GM10266 (cell line): ENCODE data around the gene ADAMTS9.

Experiments
- DNase-seq: peaks from one replicate; pipeline ENCODE4 v3.0.0; 2012; ENCODE audit errors: extremely low spot score
- TF ChIP-seq, protein P1 (sequence below): IDR thresholded peaks from 2 replicates; pipeline ENCODE4 v1.5.1; 2012; ENCODE audit warnings: mild to moderate bottlenecking, low read depth; ENCODE audit not compliant: control insufficient read depth, insufficient read depth; ENCODE audit errors: missing control alignments

ADAMTS9 gene

DNA sequence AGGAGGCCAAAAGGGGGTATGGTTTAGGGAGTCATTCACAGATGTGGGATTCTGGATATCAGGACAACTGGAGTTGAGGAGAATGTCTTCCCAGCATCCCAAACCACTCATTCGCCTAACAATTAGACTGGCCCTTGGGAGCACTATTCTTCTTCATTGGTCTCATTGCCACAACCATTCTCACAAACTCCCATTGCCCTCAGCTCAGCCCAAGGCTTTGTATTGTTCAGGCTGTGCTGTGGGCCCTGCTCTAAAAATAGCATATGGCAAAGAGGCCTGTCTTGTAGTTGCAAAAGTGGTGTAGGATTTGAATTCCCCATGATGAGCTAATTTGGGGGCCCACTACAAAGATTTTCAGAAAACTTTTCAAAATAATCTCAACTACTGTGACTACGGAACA is 6.3 kb upstream of the ADAMTS9 start:
- no peak for DNase-seq
- TF ChIP-seq, protein P1, sequence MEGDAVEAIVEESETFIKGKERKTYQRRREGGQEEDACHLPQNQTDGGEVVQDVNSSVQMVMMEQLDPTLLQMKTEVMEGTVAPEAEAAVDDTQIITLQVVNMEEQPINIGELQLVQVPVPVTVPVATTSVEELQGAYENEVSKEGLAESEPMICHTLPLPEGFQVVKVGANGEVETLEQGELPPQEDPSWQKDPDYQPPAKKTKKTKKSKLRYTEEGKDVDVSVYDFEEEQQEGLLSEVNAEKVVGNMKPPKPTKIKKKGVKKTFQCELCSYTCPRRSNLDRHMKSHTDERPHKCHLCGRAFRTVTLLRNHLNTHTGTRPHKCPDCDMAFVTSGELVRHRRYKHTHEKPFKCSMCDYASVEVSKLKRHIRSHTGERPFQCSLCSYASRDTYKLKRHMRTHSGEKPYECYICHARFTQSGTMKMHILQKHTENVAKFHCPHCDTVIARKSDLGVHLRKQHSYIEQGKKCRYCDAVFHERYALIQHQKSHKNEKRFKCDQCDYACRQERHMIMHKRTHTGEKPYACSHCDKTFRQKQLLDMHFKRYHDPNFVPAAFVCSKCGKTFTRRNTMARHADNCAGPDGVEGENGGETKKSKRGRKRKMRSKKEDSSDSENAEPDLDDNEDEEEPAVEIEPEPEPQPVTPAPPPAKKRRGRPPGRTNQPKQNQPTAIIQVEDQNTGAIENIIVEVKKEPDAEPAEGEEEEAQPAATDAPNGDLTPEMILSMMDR, result no peak

GRCh38 chr3:64693031-64693430 is 5.2 kb upstream of the ADAMTS9 start:
- TF ChIP-seq, protein P1, result no peak
- DNase-seq, result no peak

DNA sequence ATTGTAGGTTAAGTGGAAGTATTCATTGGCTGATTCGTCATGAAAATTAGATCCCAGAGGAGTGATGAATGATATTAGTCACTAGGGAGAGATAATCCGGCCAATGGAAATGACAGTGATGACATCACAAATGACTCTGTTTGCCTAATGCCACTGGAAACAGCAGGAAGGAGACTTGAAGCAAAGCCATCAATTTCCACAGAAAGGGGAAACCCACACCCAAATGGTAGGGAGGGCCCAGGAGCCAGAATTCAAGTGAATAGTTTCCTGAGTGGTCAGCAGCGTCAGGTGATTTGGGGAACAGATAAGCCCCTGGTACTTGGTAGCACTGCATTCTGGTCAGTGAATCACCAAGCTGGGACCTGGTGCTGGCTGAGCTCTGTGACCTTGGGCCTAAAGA is 3.3 kb upstream of the ADAMTS9 start:
- TF ChIP-seq, protein P1, result no peak
- DNase-seq, result no peak

DNA sequence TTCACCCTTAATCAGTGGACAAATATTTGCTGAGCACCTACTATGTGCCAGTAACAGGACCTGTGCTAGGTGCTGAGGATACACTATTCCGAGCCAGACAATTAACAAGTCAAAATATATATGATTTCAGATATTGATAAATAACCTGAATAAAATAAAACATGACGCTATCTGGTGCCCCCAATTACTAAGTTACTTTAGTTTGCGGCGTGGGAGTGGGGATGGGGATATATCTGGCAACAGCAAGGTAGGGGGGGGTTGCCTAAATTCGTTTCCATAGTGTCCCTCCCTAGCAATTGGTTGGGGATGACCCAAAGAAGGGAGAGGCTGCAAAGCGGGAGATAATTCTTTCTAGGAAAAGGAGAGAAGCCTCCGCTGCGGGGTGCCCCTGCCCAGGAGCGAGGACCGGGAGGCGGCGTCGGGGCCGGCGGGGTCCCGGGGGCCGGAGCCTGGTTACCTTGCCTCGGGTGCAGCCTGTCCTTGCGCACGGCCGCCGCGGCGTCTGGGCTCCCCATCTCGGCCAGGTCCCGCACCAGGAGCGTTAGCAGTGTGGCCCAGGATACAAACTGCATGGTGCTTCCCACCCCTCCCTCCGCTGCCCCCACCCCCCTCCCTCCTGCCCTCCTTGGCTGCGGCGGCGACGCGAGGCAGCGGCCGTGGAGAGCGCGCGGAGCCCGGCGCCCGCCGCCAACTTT is 567 bp downstream of the ADAMTS9 start:
- TF ChIP-seq, protein P1, result no peak
- DNase-seq, result no peak

DNA sequence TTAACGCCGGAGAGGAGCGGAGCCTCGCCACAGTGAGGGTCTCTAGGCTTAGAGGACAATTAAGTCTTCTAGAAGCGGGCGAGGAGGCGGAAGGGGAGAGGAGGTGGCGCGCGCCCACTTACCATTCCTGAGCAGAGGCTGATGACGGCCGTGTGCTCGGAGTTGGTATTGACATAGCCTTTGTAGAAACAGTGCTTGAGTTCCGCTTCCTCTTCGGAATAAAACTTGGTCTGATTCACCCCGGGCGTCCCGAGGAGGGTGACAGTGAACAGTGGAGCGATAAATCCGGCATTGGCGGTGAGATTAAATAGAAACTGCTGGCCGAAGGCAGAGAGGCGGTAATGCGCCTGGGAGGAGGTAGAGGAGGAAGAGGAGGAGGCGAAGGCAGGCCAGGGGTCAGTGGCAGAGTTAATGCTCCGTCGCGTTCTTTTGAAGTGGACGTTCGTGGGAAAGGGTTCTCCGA is 1.3 kb downstream of the ADAMTS9 start:
- TF ChIP-seq, protein P1, result no peak
- no peak for DNase-seq

- TF ChIP-seq, protein P1, result no peak
These were observed 1.9 kb downstream of the ADAMTS9 start for GRCh38 chr3:64685800-64686445.

DNA sequence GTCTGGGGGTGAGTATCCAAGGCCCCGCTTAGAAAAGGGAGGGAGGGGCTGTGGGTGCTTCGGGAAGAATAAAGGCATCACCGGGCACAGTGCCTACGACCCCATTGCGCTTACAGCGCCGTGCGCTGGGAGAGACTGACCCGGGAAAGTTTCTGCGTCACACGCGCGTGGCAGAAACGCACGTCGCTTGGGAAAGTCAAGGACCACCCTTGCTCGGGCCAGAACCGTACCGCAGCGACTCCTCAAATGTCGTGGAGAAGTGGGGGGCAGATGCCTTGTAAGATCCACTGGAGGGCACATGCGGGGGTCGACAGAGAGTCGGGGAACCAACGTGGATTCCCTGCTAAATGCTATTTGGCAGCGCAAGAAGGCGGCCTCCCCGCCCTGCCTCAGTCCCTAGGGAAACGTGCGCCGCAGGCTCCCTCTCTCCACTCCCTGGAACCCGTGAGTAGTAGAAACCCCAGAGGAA is 2.4 kb downstream of the ADAMTS9 start:
- TF ChIP-seq, protein P1, result no peak
- DNase-seq, result no peak

More at GRCh38 chr3:64685800-64686445, 1.9 kb downstream of the ADAMTS9 start:
- no peak for DNase-seq
